Fibroblast of gingiva (primary cell): ENCODE results near the gene HOXB6.

Source experiments
- DNase-seq: peaks from one replicate; pipeline ENCODE4 v3.0.0-alpha.2; 2011; ENCODE audit warnings: low read depth

Gene HOXB6

GRCh38 chr17:48609759-48610281 lies 5.0 kb upstream of the HOXB6 start:
- no peak for DNase-seq

GRCh38 chr17:48609033-48609432 lies 4.2 kb upstream of the HOXB6 start:
- no peak for DNase-seq

GRCh38 chr17:48608494-48608834 lies 3.7 kb upstream of the HOXB6 start:
- no peak for DNase-seq

- DNase-seq, result no peak
Measured at GRCh38 chr17:48606892-48607614, 2.3 kb upstream of the HOXB6 start.

GRCh38 chr17:48605991-48606891 lies 1.5 kb upstream of the HOXB6 start:
- no peak for DNase-seq

- no peak for DNase-seq
Measured at GRCh38 chr17:48605409-48605919, 678 bp upstream of the HOXB6 start.

GRCh38 chr17:48603959-48604769 lies 622 bp downstream of the HOXB6 start:
- no peak for DNase-seq

GRCh38 chr17:48601539-48602425 lies 3.0 kb downstream of the HOXB6 start:
- DNase-seq, result no peak

- DNase-seq, result no peak
Measured at GRCh38 chr17:48601207-48601538, 3.6 kb downstream of the HOXB6 start.

GRCh38 chr17:48600244-48601098 lies 4.3 kb downstream of the HOXB6 start:
- no peak for DNase-seq

- no peak for DNase-seq
Measured at GRCh38 chr17:48599354-48599753, 5.4 kb downstream of the HOXB6 start.

GRCh38 chr17:48598736-48599135 lies 6.0 kb downstream of the HOXB6 start:
- no peak for DNase-seq

- no peak for DNase-seq
Measured at GRCh38 chr17:48597778-48598631, 6.8 kb downstream of the HOXB6 start.

- no peak for DNase-seq
Measured at GRCh38 chr17:48597528-48597777, 7.3 kb downstream of the HOXB6 start.

- no peak for DNase-seq
Measured at GRCh38 chr17:48596735-48597527, 7.9 kb downstream of the HOXB6 start.

GRCh38 chr17:48596000-48596734 lies 8.6 kb downstream of the HOXB6 start:
- DNase-seq, result no peak

GRCh38 chr17:48595278-48595999 lies 9.3 kb downstream of the HOXB6 start:
- no peak for DNase-seq
